ENCODE results near the gene RGMA. TPM values are rescaled to one million over a fixed set of nuclear protein-coding genes. Genes with fewer than 3 reads are reported as not detected.
"Not testable (repeated sequence)": the region's sequence is repeated elsewhere in the genome, so short reads cannot be mapped to it uniquely, and the experiment has no call there.

Gene RGMA
- total RNA-seq, 2 donors from 2014 or later, result 2.5 to 12.9 TPM

GRCh38 chr15:93070551-93071296 lies 18.3 kb downstream of the RGMA start:
- DNase-seq (no peak), ATAC-seq (no peak)
- intact Hi-C loops (cut with DNase I, micrococcal nuclease), result no loop called here

- no peak for ATAC-seq
- no peak for DNase-seq
- intact Hi-C loops (cut with DNase I, micrococcal nuclease), result no loop called here
Measured at GRCh38 chr15:93070132-93070531, 18.9 kb downstream of the RGMA start.

- ATAC-seq (no peak), DNase-seq (no peak)
- intact Hi-C loops (cut with DNase I, micrococcal nuclease), result no loop called here
Measured at GRCh38 chr15:93068581-93069199, 20.3 kb downstream of the RGMA start.

GRCh38 chr15:93067649-93068085 lies 21.3 kb downstream of the RGMA start:
- ATAC-seq (no peak), DNase-seq (no peak)
- intact Hi-C loops (cut with DNase I, micrococcal nuclease), result no loop called here

GRCh38 chr15:93066834-93067648 lies 22.0 kb downstream of the RGMA start:
- no peak for ATAC-seq
- intact Hi-C loops (cut with DNase I, micrococcal nuclease), result no loop called here
- no peak for DNase-seq

GRCh38 chr15:93066224-93066681 lies 22.8 kb downstream of the RGMA start:
- intact Hi-C loops (cut with DNase I, micrococcal nuclease), result no loop called here
- ATAC-seq, result no peak
- DNase-seq, result no peak

GRCh38 chr15:93065641-93066045 lies 23.4 kb downstream of the RGMA start:
- DNase-seq (no peak), ATAC-seq (no peak)
- intact Hi-C loops (cut with DNase I, micrococcal nuclease), result no loop called here

- ATAC-seq (no peak), DNase-seq (no peak)
- intact Hi-C loops (cut with DNase I, micrococcal nuclease), result no loop called here
Measured at GRCh38 chr15:93063796-93064690, 25.0 kb downstream of the RGMA start.

- intact Hi-C loops (cut with DNase I, micrococcal nuclease), result no loop called here
- ATAC-seq (no peak), DNase-seq (no peak)
Measured at GRCh38 chr15:93063262-93063671, 25.7 kb downstream of the RGMA start.

- DNase-seq; ATAC-seq; intact Hi-C loops (cut with DNase I, micrococcal nuclease): not testable (repeated sequence)
Measured at GRCh38 chr15:93062628-93063261, 26.3 kb downstream of the RGMA start.

GRCh38 chr15:93060336-93061248 lies 28.4 kb downstream of the RGMA start:
- intact Hi-C loops (cut with DNase I, micrococcal nuclease), result no loop called here
- DNase-seq (no peak), ATAC-seq (no peak)

GRCh38 chr15:93059442-93059841 lies 29.6 kb downstream of the RGMA start:
- DNase-seq (no peak), ATAC-seq (no peak)
- intact Hi-C loops (cut with DNase I, micrococcal nuclease), result no loop called here

GRCh38 chr15:93058904-93059427 lies 30.0 kb downstream of the RGMA start:
- ATAC-seq (no peak), DNase-seq (no peak)
- intact Hi-C loops (cut with DNase I, micrococcal nuclease), result no loop called here

- no peak for DNase-seq
- intact Hi-C loops (cut with DNase I, micrococcal nuclease), result no loop called here
- no peak for ATAC-seq
Measured at GRCh38 chr15:93058128-93058527, 30.9 kb downstream of the RGMA start.

GRCh38 chr15:93057618-93058017 lies 31.4 kb downstream of the RGMA start:
- DNase-seq, result no peak
- ATAC-seq, result no peak
- intact Hi-C loops (cut with DNase I, micrococcal nuclease), result no loop called here

GRCh38 chr15:93056836-93057235 lies 32.2 kb downstream of the RGMA start:
- no peak for DNase-seq
- intact Hi-C loops (cut with DNase I, micrococcal nuclease), result no loop called here
- no peak for ATAC-seq

GRCh38 chr15:93055211-93055610 lies 33.8 kb downstream of the RGMA start:
- ATAC-seq (no peak), DNase-seq (no peak)
- intact Hi-C loops (cut with DNase I, micrococcal nuclease), result no loop called here

All from left colon (tissue), 2 donors.